ENCODE results near the gene GRIN2B.

GRIN2B gene

GRCh38 chr12:13981990-13982389 is 588 bp upstream of the GRIN2B start:
- Histone ChIP-seq H3K4me2 (ENCODE audit: low read depth, low read length) (no peak overlapping the region), H3F3A (ENCODE audit: insufficient read depth, low read length) (no peaks in the 10 kb centered on the region), H3K27ac (ENCODE audit: low read length) (no peak overlapping the region), H2AFZ (ENCODE audit: low read length) (no peak overlapping the region), H3K9ac (ENCODE audit: low read length) (no peak overlapping the region), H3K79me2 (ENCODE audit: low read length) (no peaks in the 10 kb centered on the region), H3K36me3 (replicated peaks; ENCODE audit: insufficient read depth, low read length) (no peaks in the 10 kb centered on the region), H3K9me2 (replicated peaks; ENCODE audit: insufficient read depth, low read length) (no peaks in the 10 kb centered on the region), H4K20me1 (ENCODE audit: insufficient read depth, low read length) (no peaks in the 10 kb centered on the region), H3K27me3 (replicated peaks; ENCODE audit: insufficient read depth, low read length) (no peaks in the 10 kb centered on the region), H3K9me3 (replicated peaks; ENCODE audit: insufficient read depth, low read length) (no peaks in the 10 kb centered on the region), H3K4me3 (ENCODE audit: low read length) (no peak overlapping the region), H3K4me1 (ENCODE audit: low read length) (no peaks in the 10 kb centered on the region)
- peak; percentile 37 for TF ChIP-seq CTCF (IDR thresholded peaks at IDR 0.05; ENCODE audit: low read length)
- TF ChIP-seq EZH2phosphoT487 (IDR thresholded peaks at IDR 0.05; ENCODE audit: low read length), result no peak
- no peak for TF ChIP-seq EZH2 (optimal IDR thresholded peaks at IDR 0.05; ENCODE audit: low read depth, low read length)
- DNase-seq, result no peak

GRCh38 chr12:13980538-13981295 is 685 bp downstream of the GRIN2B start:
- Histone ChIP-seq H3K27me3 (replicated peaks; ENCODE audit: insufficient read depth, low read length) (no peaks in the 10 kb centered on the region), H3K27ac (ENCODE audit: low read length) (no peak overlapping the region)

GRCh38 chr12:13979772-13980378 is 1.5 kb downstream of the GRIN2B start:
- no peaks in the 10 kb centered on the region for H3F3A ChIP-seq (ENCODE audit: insufficient read depth, low read length)
- H3K4me1 ChIP-seq (ENCODE audit: low read length), result no peaks in the 10 kb centered on the region
- H3K79me2 ChIP-seq (ENCODE audit: low read length), result no peaks in the 10 kb centered on the region
- DNase-seq, result no peak
- no peaks in the 10 kb centered on the region for H3K27me3 ChIP-seq (replicated peaks; ENCODE audit: insufficient read depth, low read length)
- no peak overlapping the region for H3K27ac ChIP-seq (ENCODE audit: low read length)
- no peaks in the 10 kb centered on the region for H4K20me1 ChIP-seq (ENCODE audit: insufficient read depth, low read length)
- no peak overlapping the region for H3K9ac ChIP-seq (ENCODE audit: low read length)
- H3K9me3 ChIP-seq (replicated peaks; ENCODE audit: insufficient read depth, low read length), result no peaks in the 10 kb centered on the region
- no peak overlapping the region for H3K4me3 ChIP-seq (ENCODE audit: low read length)
- no peaks in the 10 kb centered on the region for H3K36me3 ChIP-seq (replicated peaks; ENCODE audit: insufficient read depth, low read length)
- no peak overlapping the region for H3K4me2 ChIP-seq (ENCODE audit: low read depth, low read length)
- H3K9me2 ChIP-seq (replicated peaks; ENCODE audit: insufficient read depth, low read length), result no peaks in the 10 kb centered on the region
- H2AFZ ChIP-seq (ENCODE audit: low read length), result no peak overlapping the region
- TF ChIP-seq EZH2 (optimal IDR thresholded peaks at IDR 0.05; ENCODE audit: low read depth, low read length) (no peak), CTCF (IDR thresholded peaks at IDR 0.05; ENCODE audit: low read length) (no peak), EZH2phosphoT487 (IDR thresholded peaks at IDR 0.05; ENCODE audit: low read length) (no peak)

More at GRCh38 chr12:13980538-13981295, 685 bp downstream of the GRIN2B start:
- H3K79me2 ChIP-seq (ENCODE audit: low read length), result no peaks in the 10 kb centered on the region
- no peaks in the 10 kb centered on the region for H3F3A ChIP-seq (ENCODE audit: insufficient read depth, low read length)
- H3K9me2 ChIP-seq (replicated peaks; ENCODE audit: insufficient read depth, low read length), result no peaks in the 10 kb centered on the region
- no peak for DNase-seq
- no peaks in the 10 kb centered on the region for H4K20me1 ChIP-seq (ENCODE audit: insufficient read depth, low read length)
- no peak overlapping the region for H3K9ac ChIP-seq (ENCODE audit: low read length)
- no peaks in the 10 kb centered on the region for H3K36me3 ChIP-seq (replicated peaks; ENCODE audit: insufficient read depth, low read length)
- TF ChIP-seq EZH2 (optimal IDR thresholded peaks at IDR 0.05; ENCODE audit: low read depth, low read length) (no peak), CTCF (IDR thresholded peaks at IDR 0.05; ENCODE audit: low read length) (no peak), EZH2phosphoT487 (IDR thresholded peaks at IDR 0.05; ENCODE audit: low read length) (no peak)
- peak overlapping the region; percentile 28 for H2AFZ ChIP-seq (ENCODE audit: low read length)
- H3K4me2 ChIP-seq (ENCODE audit: low read depth, low read length), result peak overlapping the region; percentile 78
- H3K4me1 ChIP-seq (ENCODE audit: low read length), result no peaks in the 10 kb centered on the region
- no peaks in the 10 kb centered on the region for H3K9me3 ChIP-seq (replicated peaks; ENCODE audit: insufficient read depth, low read length)
- no peak overlapping the region for H3K4me3 ChIP-seq (ENCODE audit: low read length)
